Endothelial cell of umbilical vein (primary cell): ENCODE measurements around the gene NFKB1. TPM values are rescaled to one million over a fixed set of nuclear protein-coding genes. Genes with fewer than 3 reads are reported as not detected.

ENCODE experiments used
- BruUV-seq: library from RNA; stranded (reverse); fragments of 400-500 nt; replicated peaks from 2 replicates; lab custom pipeline; 2021; lab: Mats Ljungman, UMichigan
- CTCF ChIA-PET: fragments of 300-600, 350-600 bp; sonication (Branson Sonifier 250); formaldehyde crosslinking; loops from one replicate; lab custom pipeline; 2021; ENCODE audit warnings: antibody characterized with exemption, inconsistent platforms; lab: Charles Lee
- POLR2A ChIA-PET: fragments of 300-600, 350-600 bp; sonication (Branson Sonifier 250); formaldehyde crosslinking; loops from one replicate; lab custom pipeline; 2021; ENCODE audit warnings: antibody characterized with exemption, inconsistent platforms; lab: Charles Lee
- DNase-seq: peaks from one replicate; pipeline ENCODE4 v3.0.0-alpha.2; 2011; ENCODE audit warnings: low read depth, low spot score
- FAIRE-seq: peaks from 2 replicates; lab custom pipeline; 2011; peaks lifted over from hg19 to GRCh38; lab: Jason Lieb, UNC
- H2AFZ ChIP-seq: 2 replicates; pipeline ENCODE4 v1.6.0; 2012; ENCODE audit warnings: low read depth, low read length, control low read depth, inconsistent platforms
- H3K27ac ChIP-seq: 2 replicates; pipeline ENCODE4 v1.5.1; 2011; ENCODE audit warnings: low read depth, mild to moderate bottlenecking, control low read depth, low read length, moderate library complexity; ENCODE audit not compliant: insufficient read depth
- H3K27me3 ChIP-seq, 2 experiments: 2 replicates each; pipeline versions ENCODE4 v1.6.0 to v1.6.1; 2011; ENCODE audit warnings: low read length in 2 of 2, mixed read lengths in 1 of 2; ENCODE audit not compliant: control insufficient read depth in 2 of 2, insufficient read depth in 2 of 2
- H3K36me3 ChIP-seq, 2 experiments: 2 replicates in 1 of 2; 3 replicates in 1 of 2; pipeline ENCODE4 v1.5.1; 2011; ENCODE audit warnings: low read length in 2 of 2, mild to moderate bottlenecking in 1 of 2, moderate library complexity in 1 of 2; ENCODE audit not compliant: control insufficient read depth in 2 of 2, insufficient read depth in 2 of 2; ENCODE audit errors: extremely low read depth in 1 of 2
- H3K4me1 ChIP-seq: 3 replicates; pipeline ENCODE4 v1.5.1; 2011; ENCODE audit warnings: mild to moderate bottlenecking, low read length; ENCODE audit not compliant: control insufficient read depth, insufficient read depth; ENCODE audit errors: extremely low read depth
- H3K4me2 ChIP-seq: 2 replicates; pipeline ENCODE4 v1.6.1; 2011; ENCODE audit warnings: low read length, control low read depth, mixed read lengths; ENCODE audit not compliant: insufficient read depth
- H3K4me3 ChIP-seq, 3 experiments: fragments of 200-600 bp in 1 of 3; sonication (generic), shearing (Covaris generic) in 1 of 3; replicated peaks in 1 of 3; 2 replicates each; pipeline ENCODE4 v1.5.1; 2011 to 2016; ENCODE audit warnings: control low read depth in 3 of 3, low read length in 3 of 3, mild to moderate bottlenecking in 2 of 3, inconsistent platforms in 1 of 3, low read depth in 1 of 3, moderate library complexity in 1 of 3; ENCODE audit not compliant: insufficient read depth in 1 of 3
- H3K79me2 ChIP-seq: 2 replicates; pipeline ENCODE4 v1.6.0; 2012; ENCODE audit warnings: low read length, inconsistent platforms; ENCODE audit not compliant: control insufficient read depth, insufficient read depth
- H3K9ac ChIP-seq: replicated peaks from 2 replicates; pipeline ENCODE3; 2011; ENCODE audit warnings: low read length, control low read depth; ENCODE audit not compliant: insufficient read depth; ENCODE audit errors: extremely low read depth
- H3K9me1 ChIP-seq: replicated peaks from 3 replicates; pipeline ENCODE4 v1.6.0; 2011; ENCODE audit warnings: mild to moderate bottlenecking, low read length; ENCODE audit not compliant: control insufficient read depth, insufficient read depth; ENCODE audit errors: extremely low read depth
- H3K9me3 ChIP-seq: replicated peaks from 2 replicates; pipeline ENCODE4 v1.5.1; 2012; ENCODE audit warnings: low read length, inconsistent platforms; ENCODE audit not compliant: control insufficient read depth, insufficient read depth
- H4K20me1 ChIP-seq: replicated peaks from 2 replicates; pipeline ENCODE3; 2011; ENCODE audit warnings: mild to moderate bottlenecking, low read length; ENCODE audit not compliant: control insufficient read depth, insufficient read depth; ENCODE audit errors: extremely low read depth
- EZH2 ChIP-seq: IDR thresholded peaks from 2 replicates; pipeline ENCODE4 v1.6.1; 2012; ENCODE audit warnings: borderline replicate concordance, low read depth, mild to moderate bottlenecking, moderate library complexity, low read length, inconsistent platforms; ENCODE audit not compliant: severe bottlenecking
- FOS ChIP-seq: IDR thresholded peaks from 2 replicates; pipeline ENCODE4 v1.6.1; 2011; ENCODE audit warnings: mild to moderate bottlenecking, low read length, moderate library complexity, borderline replicate concordance; ENCODE audit not compliant: insufficient read depth
- GATA2 ChIP-seq: IDR thresholded peaks from 2 replicates; pipeline ENCODE4 v1.7.0; 2011; ENCODE audit warnings: low read depth, mild to moderate bottlenecking, moderate library complexity, mixed read lengths, low read length; ENCODE audit not compliant: insufficient read length, insufficient read depth
- JUN ChIP-seq: IDR thresholded peaks from 2 replicates; pipeline ENCODE4 v1.6.1; 2011; ENCODE audit warnings: borderline replicate concordance, low read depth; ENCODE audit not compliant: insufficient read length, insufficient read depth
- MYC ChIP-seq: IDR thresholded peaks from one replicate; pipeline ENCODE4 v1.6.1; 2011; ENCODE audit warnings: mild to moderate bottlenecking, low read depth, low read length
- POLR2A ChIP-seq: IDR thresholded peaks from 2 replicates; pipeline ENCODE4 v1.6.1; 2012; ENCODE audit warnings: low read depth, mild to moderate bottlenecking, control low read depth, low read length
- POLR2AphosphoS5 ChIP-seq: IDR thresholded peaks from 2 replicates; pipeline ENCODE4 v1.6.1; 2012; ENCODE audit warnings: low read depth, mild to moderate bottlenecking, control low read depth, low read length, moderate library complexity; ENCODE audit not compliant: insufficient read depth
- dilution Hi-C: fragments of 300-500 bp; cut with MboI; formaldehyde crosslinking; loops from one replicate; pipeline ENCODE4 v1.15.0; 2019; ENCODE audit warnings: low sequenced_read_pairs; ENCODE audit not compliant: extremely low pct_ligation_motif_present
- intact Hi-C: fragments of 100-400 bp; cut with micrococcal nuclease; formaldehyde crosslinking; loops from one replicate; pipeline ENCODE4 v1.10.0; 2022
- polyA plus RNA-seq, 4 experiments: library from polyadenylated mRNA; depleted of rRNA in 3 of 4; stranded (reverse) in 3 of 4; unstranded in 1 of 4; fragments of >200 nt; gene quantifications; 2 replicates each; pipeline versions ENCODE4 v1.2.1 to v1.2.3, GENCODE V29; 2011 to 2012; ENCODE audit warnings: missing spikeins in 1 of 4
- total RNA-seq: library from RNA; stranded (reverse); gene quantifications from 2 replicates; pipeline ENCODE4 v1.2.3, GENCODE V29; 2021
- TF ChIP-seq, protein P1 (sequence below): IDR thresholded peaks from 2 replicates; pipeline ENCODE4 v1.6.1; 2011; ENCODE audit not compliant: insufficient read depth, insufficient read length
- TF ChIP-seq, protein P2 (sequence below), 2 donors: IDR thresholded peaks; 1 replicate in 1 of 2; 2 replicates in 1 of 2; pipeline ENCODE4 v1.5.1; 2011; ENCODE audit warnings: low read length in 2 of 2, mild to moderate bottlenecking in 2 of 2, moderate library complexity in 2 of 2, control low read depth in 1 of 2, inconsistent platforms in 1 of 2, low read depth in 1 of 2; ENCODE audit not compliant: insufficient read depth in 1 of 2; ENCODE audit errors: extremely low read depth in 1 of 2

The NFKB1 gene
- total and polyA plus RNA-seq, 2 donors (not counting 3 experiments of a cell fraction or from before 2014, with no cell fraction given) = 21.3 to 41.4 TPM

DNA sequence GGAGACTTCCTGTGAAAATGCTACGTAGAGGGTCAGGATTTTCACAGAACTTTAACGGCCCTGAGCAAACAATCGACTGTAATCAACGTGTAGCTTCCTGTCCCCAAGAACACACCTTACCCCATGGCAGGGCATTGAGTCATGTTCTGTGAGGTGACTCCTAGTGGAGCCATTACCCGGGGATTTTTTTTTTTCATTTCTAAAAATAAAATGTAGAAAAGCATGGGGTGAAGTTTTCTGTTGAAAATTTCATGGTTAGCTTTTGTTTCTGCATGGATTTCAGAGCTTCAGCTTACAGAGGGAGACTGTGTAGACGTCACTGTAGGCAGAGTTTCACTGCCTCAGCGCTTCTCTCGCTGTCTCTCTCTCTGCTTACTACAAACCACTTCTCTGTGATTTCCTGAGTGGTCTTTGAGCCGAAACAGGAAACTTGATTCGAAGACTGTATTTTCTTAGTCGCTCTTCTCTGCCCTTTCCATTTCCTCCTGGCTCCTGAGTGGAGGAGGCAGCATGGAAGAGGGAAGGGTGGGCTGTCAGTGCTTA is 111.7 kb downstream of the NFKB1 start:
- peaks cover 18 to 23% of the 10 kb centered on the region in 2 experiments for H3K36me3 ChIP-seq

DNA sequence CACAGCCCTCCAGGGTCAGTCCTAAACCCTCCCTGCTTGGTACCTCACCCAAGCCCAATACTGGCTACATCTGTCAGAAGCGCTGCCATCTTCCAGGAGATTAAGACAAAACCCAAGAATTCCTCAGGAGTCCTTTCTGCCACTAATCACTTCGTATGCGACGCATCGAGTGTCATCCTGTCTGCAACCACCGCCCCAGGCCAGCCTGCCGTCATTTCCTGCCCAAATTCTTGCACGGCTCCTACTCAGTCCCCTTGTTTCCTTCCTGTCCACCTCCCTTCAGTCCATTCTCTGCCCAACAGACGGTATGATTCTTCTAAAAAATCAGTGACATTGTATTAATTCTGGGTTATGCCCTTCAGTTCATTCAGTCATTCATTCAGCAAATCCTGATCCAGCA is 113.6 kb downstream of the NFKB1 start:
- Histone ChIP-seq H2AFZ (no peak overlapping the region), H3K27ac (peak overlapping the region; percentile 50), H3K4me1 (peaks cover 29% of the 10 kb centered on the region), H3K4me3 (no peak overlapping the region), H3K79me2 (no peaks in the 10 kb centered on the region), H3K36me3 (peaks cover 18 to 21% of the 10 kb centered on the region in 2 experiments), H3K4me2 (peak overlapping the region; percentile 36), H4K20me1 (no peaks in the 10 kb centered on the region), H3K9ac (no peak overlapping the region), H3K9me3 (no peaks in the 10 kb centered on the region), H3K27me3 (no peaks in the 10 kb centered on the region), H3K9me1 (no peaks in the 10 kb centered on the region)
- POLR2A ChIA-PET = no interaction called here
- TF ChIP-seq POLR2AphosphoS5 = no peak
- TF ChIP-seq EZH2 = no peak
- TF ChIP-seq, protein P1, sequence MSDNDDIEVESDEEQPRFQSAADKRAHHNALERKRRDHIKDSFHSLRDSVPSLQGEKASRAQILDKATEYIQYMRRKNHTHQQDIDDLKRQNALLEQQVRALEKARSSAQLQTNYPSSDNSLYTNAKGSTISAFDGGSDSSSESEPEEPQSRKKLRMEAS = no peak
- no peak for TF ChIP-seq GATA2
- TF ChIP-seq MYC = no peak
- no peak for TF ChIP-seq POLR2A
- TF ChIP-seq JUN = no peak
- TF ChIP-seq, protein P2, sequence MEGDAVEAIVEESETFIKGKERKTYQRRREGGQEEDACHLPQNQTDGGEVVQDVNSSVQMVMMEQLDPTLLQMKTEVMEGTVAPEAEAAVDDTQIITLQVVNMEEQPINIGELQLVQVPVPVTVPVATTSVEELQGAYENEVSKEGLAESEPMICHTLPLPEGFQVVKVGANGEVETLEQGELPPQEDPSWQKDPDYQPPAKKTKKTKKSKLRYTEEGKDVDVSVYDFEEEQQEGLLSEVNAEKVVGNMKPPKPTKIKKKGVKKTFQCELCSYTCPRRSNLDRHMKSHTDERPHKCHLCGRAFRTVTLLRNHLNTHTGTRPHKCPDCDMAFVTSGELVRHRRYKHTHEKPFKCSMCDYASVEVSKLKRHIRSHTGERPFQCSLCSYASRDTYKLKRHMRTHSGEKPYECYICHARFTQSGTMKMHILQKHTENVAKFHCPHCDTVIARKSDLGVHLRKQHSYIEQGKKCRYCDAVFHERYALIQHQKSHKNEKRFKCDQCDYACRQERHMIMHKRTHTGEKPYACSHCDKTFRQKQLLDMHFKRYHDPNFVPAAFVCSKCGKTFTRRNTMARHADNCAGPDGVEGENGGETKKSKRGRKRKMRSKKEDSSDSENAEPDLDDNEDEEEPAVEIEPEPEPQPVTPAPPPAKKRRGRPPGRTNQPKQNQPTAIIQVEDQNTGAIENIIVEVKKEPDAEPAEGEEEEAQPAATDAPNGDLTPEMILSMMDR (IDR thresholded peaks at IDR 0.05; ENCODE audit: extremely low read depth in 1 of 2, insufficient read depth in 1 of 2, low read depth in 1 of 2, low read length in 2 of 2) = no peak
- no peak for TF ChIP-seq FOS
- FAIRE-seq (peak; percentile 65), DNase-seq (no peak)
- dilution Hi-C loops = no loop called here
- intact Hi-C loops = loop anchor here (5.0 kb wide), 2 partner anchors 112 to 182 kb away; partner anchors contain the start of gene NFKB1
- CTCF ChIA-PET = interaction anchor here (1.4 kb wide), 1 partner anchor 35 kb away, joined by 3 read pairs; no protein-coding TSS in a partner anchor
- BruUV-seq = no TSS peak

More for the DNA sequence above, 111.7 kb downstream of the NFKB1 start:
- no peak for TF ChIP-seq EZH2
- no peak for TF ChIP-seq JUN
- no peak for TF ChIP-seq MYC
- TF ChIP-seq, protein P1 = no peak
- no peak for TF ChIP-seq POLR2A
- peak overlapping the region; percentile 31 for H3K4me2 ChIP-seq
- no peaks in the 10 kb centered on the region for H3K79me2 ChIP-seq
- H3K27ac ChIP-seq = peak overlapping the region; percentile 35
- H3K9me3 ChIP-seq = no peaks in the 10 kb centered on the region
- H2AFZ ChIP-seq = no peak overlapping the region
- no peak overlapping the region for H3K9ac ChIP-seq
- H4K20me1 ChIP-seq = no peaks in the 10 kb centered on the region
- H3K4me1 ChIP-seq = peaks cover 29% of the 10 kb centered on the region
- peak; percentile 74 for FAIRE-seq
- no peak overlapping the region for H3K4me3 ChIP-seq
- POLR2A ChIA-PET = no interaction called here
- BruUV-seq = no TSS peak
- CTCF ChIA-PET = interaction anchor here (1.1 to 1.2 kb wide), 2 partner anchors 13 to 182 kb away, joined by 3 to 9 read pairs; no protein-coding TSS in a partner anchor
- no peaks in the 10 kb centered on the region for H3K9me1 ChIP-seq
- no peaks in the 10 kb centered on the region for H3K27me3 ChIP-seq
- peak; percentile 56 for DNase-seq
- intact Hi-C loops = loop anchor here (5.0 kb wide), 2 partner anchors 111 to 181 kb away; partner anchors contain the start of gene NFKB1
- dilution Hi-C loops = no loop called here
